ENCODE data around the gene THAP7.
"Not testable (repeated sequence)": the region's sequence is repeated elsewhere in the genome, so short reads cannot be mapped to it uniquely, and the experiment has no call there.

THAP7 gene

GRCh38 chr22:20977019-20977418, 24.9 kb downstream of the THAP7 start:
- no peak for DNase-seq

DNA sequence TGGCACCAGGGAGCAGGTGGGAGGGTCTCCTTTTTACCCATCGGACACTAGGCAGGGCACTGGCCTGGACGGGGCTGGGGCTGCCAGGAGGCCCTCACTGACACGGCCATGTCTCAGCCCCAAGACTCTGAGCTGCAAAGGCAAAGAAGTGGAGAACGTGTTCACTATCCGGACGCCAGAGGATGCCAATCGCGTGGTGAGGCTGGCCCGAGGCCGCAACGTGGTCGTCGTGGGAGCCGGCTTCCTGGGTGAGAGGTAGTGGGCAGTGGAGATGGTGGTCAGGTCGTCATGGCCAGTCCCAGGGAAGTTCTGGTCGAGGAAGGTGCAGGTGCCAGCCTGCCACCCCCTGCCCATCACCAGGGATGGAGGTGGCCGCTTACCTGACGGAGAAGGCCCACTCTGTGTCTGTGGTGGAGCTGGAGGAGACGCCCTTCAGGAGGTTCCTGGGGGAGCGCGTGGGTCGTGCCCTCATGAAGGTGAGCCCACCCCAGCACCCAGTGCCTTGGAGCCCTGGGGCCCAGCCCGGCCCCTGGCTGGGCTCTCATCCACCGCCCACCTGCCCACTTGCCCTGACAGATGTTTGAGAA, 25.5 kb downstream of the THAP7 start:
- DNase-seq, result no peak

GRCh38 chr22:20975541-20976290, 26.2 kb downstream of the THAP7 start:
- DNase-seq, result no peak

GRCh38 chr22:20974336-20974955, 27.5 kb downstream of the THAP7 start:
- DNase-seq, result no peak

DNA sequence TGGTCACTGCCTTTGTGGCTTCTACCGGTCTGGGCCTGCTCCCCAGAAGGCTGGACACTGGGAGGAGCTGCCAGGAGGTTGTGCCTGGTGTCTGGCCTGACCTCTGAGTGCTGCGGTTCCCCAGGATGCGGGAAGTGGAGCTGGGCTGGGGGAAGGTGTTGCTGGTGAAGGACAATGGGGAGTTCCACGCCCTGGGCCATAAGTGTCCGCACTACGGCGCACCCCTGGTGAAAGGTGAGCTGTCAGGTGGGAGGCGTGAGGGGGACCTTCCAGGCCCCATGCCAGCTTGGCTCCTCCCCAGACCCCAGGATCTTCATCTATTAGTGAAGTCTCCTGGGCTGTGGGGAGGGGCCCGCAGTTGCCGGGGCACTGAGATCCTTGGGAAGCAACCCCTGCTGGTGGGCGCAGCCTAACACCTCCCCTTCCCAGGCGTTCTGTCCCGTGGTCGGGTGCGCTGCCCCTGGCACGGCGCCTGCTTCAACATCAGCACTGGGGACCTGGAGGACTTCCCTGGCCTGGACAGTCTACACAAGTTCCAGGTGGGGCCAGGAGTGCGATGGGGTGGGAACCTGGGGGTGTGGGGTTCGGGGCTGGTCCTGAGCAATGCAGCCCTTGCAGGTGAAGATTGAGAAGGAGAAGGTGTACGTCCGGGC, 28.2 kb downstream of the THAP7 start:
- DNase-seq, result no peak

DNA sequence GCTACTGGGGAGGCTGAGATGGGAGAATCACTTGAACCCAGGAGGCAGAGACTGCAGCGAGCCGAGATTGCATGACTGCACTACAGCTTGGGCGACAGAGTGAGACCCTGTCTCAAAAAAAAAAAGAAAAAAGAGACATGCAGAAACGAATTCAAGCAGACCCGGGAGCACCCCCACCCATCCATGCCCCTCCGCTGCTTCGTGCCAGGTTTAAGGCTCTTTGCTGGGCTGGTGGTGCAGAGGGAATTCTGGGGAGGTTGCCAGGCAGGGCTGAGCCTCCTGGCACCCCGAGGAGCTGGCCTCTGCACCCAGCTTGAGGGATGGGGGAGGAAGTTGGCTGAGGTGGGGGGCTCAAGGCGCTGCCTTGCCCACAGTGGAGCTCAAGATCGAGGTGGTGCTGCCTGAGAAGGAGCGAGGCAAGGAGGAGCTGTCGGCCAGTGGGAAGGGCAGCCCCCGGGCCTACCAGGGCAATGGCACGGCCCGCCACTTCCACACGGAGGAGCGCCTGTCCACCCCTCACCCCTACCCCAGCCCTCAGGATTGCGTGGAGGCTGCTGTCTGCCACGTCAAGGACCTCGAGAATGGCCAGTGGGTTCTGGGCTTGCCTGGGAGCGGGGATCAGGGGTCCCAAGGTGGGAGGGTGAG, 28.9 kb downstream of the THAP7 start:
- no peak for DNase-seq

DNA sequence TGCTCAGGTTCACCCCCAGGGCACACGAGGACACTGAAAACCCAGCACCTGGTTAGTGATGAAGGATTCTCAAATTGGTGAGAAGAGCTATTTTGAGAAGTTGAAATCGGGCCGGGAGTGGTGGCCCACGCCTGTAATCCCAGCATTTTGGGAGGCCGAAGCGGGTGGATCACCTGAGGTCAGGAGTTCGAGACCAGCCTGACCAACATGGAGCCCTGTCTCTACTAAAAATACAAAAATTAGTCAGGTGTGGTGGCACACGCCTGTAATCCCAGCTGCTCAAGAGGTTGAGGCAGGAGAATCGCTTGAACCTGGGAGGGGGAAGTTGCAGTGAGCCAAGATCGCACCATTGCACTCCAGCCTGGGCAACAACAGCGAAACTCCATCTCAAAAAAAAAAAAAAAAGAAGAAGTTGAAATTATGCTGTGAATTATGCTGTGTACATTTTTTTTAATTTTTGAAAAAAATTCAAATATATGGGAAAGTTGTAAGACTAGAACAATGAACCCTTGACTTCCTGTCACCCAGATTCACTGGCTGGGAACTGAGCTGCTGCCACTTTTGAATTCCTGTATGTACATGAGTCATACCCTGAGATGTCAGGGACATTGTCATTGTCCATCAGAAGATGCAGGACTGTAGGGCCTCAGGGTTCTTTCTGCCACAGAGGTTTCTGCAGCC, 29.8 kb downstream of the THAP7 start:
- not testable (repeated sequence) for DNase-seq

DNA sequence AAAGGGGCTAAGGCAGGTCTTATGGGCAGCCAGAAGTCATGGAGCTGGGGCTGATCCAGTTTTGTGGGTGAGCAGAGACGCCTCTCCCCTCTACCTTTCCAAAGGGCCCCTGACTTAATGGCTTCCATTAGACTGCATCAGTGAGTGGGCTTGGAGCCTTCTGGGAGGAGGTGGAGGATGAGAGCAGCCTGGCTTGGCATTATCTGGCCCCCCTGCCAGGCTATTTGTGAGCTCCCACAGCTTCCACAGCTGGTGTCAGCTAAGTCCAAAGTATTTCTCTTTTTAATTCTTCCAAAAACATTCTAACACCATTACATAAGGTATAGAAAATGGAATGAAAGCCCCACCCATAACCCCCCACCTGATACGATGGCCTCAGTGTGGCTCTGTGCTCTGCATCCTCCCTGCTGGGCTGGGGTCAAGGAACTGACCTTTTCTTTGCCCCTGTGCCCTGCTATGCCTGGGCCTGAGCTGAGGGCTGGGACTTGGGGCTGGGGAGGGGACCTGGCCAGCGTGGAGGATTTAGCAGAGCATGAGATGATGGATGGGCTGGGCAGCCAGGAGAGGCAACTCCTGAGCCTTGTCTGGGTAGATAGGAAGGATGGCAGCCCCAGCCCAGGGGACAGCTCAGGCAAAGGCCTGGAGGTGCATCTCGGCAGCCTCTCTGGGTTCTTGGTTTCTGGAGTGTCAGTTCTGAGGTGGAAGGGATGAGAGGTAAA, 30.8 kb downstream of the THAP7 start:
- DNase-seq, result peak; percentile 46

DNA sequence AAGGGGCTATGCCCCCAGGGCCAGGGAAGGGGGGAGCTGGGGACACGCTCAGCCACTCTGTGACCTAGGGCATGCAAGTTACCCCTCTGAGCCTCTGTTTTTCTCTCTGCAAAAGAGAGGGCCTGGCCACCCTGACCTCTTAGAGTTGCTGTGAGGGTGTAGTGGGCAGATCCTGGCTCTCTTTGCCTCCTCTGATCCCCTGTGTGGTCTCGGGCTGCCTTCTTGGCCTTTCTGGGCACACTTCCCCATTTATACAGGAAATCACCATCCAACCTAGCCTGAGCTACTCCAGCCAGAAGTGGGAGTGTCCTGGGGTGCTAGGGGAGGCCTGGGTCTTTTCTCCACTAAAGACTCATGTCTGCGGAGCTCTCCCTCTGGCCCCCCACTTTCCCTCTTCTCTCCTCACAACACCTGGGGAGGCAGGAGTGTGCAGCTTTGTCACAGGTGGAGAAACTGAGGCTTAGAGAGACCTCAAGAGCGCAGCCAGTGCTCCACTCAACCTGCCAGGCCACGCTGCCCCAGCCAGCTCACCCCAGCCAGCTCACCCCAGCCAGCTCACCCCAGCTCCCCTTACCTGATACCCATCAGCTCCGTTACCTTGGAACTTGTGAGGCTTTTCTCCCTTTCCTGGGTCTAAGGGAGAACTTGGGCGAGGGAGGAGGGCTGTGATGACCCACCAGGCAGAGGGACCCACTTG, 33.5 kb downstream of the THAP7 start:
- DNase-seq, result no peak

GRCh38 chr22:20967697-20968211, 34.2 kb downstream of the THAP7 start:
- peak; percentile 84 for DNase-seq

GRCh38 chr22:20966883-20967696, 34.8 kb downstream of the THAP7 start, which contains the start of gene AIFM3:
AIFM3 (plus strand) TSS chr22:20967255; CDS start chr22:20967945, 690 bp downstream.
- DNase-seq, result no peak

DNA sequence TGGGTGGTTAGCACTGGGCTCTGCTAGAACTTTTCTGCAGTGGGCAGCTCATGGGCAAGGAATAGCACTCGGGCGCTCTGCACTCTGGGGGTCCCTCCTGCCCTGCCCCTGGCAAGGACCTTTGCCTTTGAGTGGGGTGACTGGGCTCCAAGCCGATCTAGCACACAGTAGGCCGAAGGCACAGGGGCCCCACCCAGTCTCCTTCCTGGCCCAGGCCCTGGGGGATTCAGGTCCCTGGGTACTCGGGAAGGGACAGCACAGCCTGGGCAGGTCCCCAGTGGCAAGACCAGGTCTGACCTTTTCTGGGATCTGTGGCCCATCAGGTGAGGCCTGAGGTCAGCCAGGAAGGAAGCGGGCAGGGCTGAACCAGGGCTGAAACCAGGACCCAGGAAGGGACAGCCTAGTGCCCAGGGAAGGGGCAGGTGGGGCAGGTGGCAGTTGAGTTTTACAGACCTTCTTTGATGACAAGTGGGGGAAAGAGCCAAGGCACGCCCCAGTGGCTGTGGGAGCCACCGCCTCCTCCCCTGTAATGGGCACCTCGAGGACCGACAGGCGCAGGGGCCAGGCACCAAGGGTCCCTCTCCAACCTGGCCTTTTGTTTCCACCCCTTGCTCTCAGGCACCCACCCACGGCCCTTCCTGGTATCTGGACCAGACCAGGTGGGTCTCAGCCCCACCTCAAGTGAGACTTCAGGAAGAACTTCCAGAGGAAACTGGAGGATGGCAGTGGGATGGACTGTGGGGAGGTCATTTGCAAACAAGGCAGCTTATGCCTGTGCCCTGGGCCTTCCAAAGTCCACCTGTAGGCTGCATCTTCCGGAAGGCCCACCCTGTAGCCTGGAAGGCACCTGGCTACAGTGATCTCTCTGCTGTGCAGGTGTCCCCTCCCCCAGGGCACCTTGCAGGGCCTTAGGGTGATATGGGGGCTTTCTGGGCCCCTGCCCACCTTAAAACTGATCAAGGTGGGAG, 35.7 kb downstream of the THAP7 start:
- no peak for DNase-seq

GRCh38 chr22:20965104-20965887, 36.6 kb downstream of the THAP7 start:
- peak; percentile 60 for DNase-seq

- no peak for DNase-seq
These were observed 37.2 kb downstream of the THAP7 start for GRCh38 chr22:20964799-20965103.

DNA sequence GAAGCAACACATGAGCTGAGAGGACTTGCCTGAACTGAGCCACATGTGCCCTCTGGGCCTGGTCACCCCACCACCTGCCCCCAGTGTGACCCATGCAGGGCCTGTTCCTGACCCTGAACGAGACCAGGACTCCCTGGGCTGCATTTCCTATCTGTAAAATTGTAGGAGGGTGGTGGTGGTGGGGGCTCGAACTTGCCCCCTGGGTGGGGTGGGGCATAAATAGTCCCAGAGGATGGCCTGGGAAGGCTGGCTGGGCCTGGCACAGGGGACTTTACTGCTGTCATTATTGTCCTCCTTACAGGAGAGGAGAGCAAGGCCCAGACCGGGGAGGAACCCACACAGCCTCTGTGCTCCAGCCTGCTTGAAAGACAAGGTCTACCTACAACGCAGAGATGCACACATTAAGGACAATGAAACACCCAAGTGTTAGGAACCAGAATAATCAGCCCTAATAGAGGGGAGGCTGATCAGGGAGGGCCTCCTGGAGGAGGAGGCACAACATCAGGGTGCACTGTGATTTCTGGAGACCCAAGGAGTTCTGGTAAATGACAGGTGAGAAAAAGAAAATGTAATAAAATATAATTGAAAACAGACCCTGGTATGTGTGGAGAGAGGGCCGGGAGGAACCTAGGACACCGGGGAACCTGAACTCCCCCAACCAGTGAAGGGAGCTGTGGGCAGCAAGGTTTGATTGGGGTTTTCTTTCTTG, 37.7 kb downstream of the THAP7 start:
- DNase-seq, result no peak

- no peak for DNase-seq
These were observed 38.5 kb downstream of the THAP7 start for GRCh38 chr22:20963201-20964052.
